T-cell (primary cell): ENCODE results near the gene TENT4B. TPM values are rescaled to one million over a fixed set of nuclear protein-coding genes. Genes with fewer than 3 reads are reported as not detected.

Experiments
- ATAC-seq, 4 experiments: fragments of 200-7000 bp in 3 of 4; fragments of 150-1000 bp in 1 of 4; cut with Tn5 transposase; replicated peaks in 1 of 4; 1 replicate in 3 of 4; 2 replicates in 1 of 4; pipeline ENCODE4 v1.10.0; 2021; ENCODE audit warnings: moderate library complexity in 3 of 4, mild to moderate bottlenecking in 2 of 4, moderate number of reproducible peaks in 1 of 4
- CTCF ChIA-PET, 2 donors: fragments of 300-600 bp; sonication (Branson Sonifier 250); formaldehyde crosslinking; loops; one replicate each; lab custom pipeline; 2022; ENCODE audit warnings: antibody characterized with exemption in 2 of 2; lab: Charles Lee
- POLR2A ChIA-PET, 2 donors: fragments of 300-600 bp; sonication (Branson Sonifier 250); formaldehyde crosslinking; loops; one replicate each; lab custom pipeline; 2022; ENCODE audit warnings: antibody characterized with exemption in 2 of 2; lab: Charles Lee
- DNase-seq, 35 experiments: peaks; one replicate each; pipeline versions ENCODE4 v3.0.0 to v3.0.0-alpha.2; 2013 to 2023
- H3K27ac ChIP-seq: one replicate; pipeline ENCODE4 v1.5.1; 2013; ENCODE audit warnings: low read length
- H3K27me3 ChIP-seq, 2 experiments: replicated peaks in 1 of 2; 1 replicate in 1 of 2; 2 replicates in 1 of 2; pipeline versions ENCODE4 v1.6.1 to v1.7.0; 2013; ENCODE audit warnings: low read length in 1 of 2, mixed read lengths in 1 of 2; ENCODE audit not compliant: control insufficient read depth in 2 of 2, insufficient read depth in 2 of 2; ENCODE audit errors: extremely low read depth in 1 of 2
- H3K36me3 ChIP-seq, 2 donors: 1 replicate in 1 of 2; 2 replicates in 1 of 2; pipeline versions ENCODE4 v1.6.1 to v1.7.0; 2013; ENCODE audit warnings: low read length in 1 of 2; ENCODE audit not compliant: control insufficient read depth in 2 of 2, insufficient read depth in 1 of 2; ENCODE audit errors: extremely low read depth in 1 of 2
- H3K4me1 ChIP-seq, 2 experiments: 1 replicate in 1 of 2; 2 replicates in 1 of 2; pipeline versions ENCODE4 v1.6.1 to v1.7.0; 2013; ENCODE audit warnings: low read length in 2 of 2, mixed read lengths in 1 of 2; ENCODE audit not compliant: insufficient read depth in 2 of 2, control insufficient read depth in 1 of 2; ENCODE audit errors: extremely low read depth in 1 of 2
- H3K4me3 ChIP-seq, 2 donors: 1 replicate in 1 of 2; 2 replicates in 1 of 2; pipeline versions ENCODE4 v1.5.1 to v1.7.0; 2013; ENCODE audit warnings: mild to moderate bottlenecking in 2 of 2, low read length in 1 of 2, moderate library complexity in 1 of 2; ENCODE audit not compliant: control insufficient read depth in 1 of 2; ENCODE audit errors: extremely low read depth in 1 of 2
- H3K9me3 ChIP-seq: 2 replicates; pipeline ENCODE4 v1.7.0; 2013
- H3K27ac Mint-ChIP-seq, 2 donors: one replicate each; pipeline ENCODE4 v1.8.0; 2020 to 2021; ENCODE audit warnings: mild to moderate bottlenecking in 2 of 2, mixed read lengths in 2 of 2
- H3K27me3 Mint-ChIP-seq, 2 donors: one replicate each; pipeline ENCODE4 v1.8.0; 2021 to 2022; ENCODE audit warnings: mixed read lengths in 2 of 2
- H3K36me3 Mint-ChIP-seq: one replicate; pipeline ENCODE4 v1.8.0; 2021; ENCODE audit warnings: mixed read lengths
- H3K4me1 Mint-ChIP-seq, 3 donors: one replicate each; pipeline ENCODE4 v1.8.0; 2020 to 2022; ENCODE audit warnings: mixed read lengths in 3 of 3, mild to moderate bottlenecking in 1 of 3
- H3K4me3 Mint-ChIP-seq, 3 donors: one replicate each; pipeline ENCODE4 v1.8.0; 2020 to 2022; ENCODE audit warnings: mild to moderate bottlenecking in 3 of 3, mixed read lengths in 3 of 3, moderate library complexity in 3 of 3
- H3K9me3 Mint-ChIP-seq, 3 donors: one replicate each; pipeline ENCODE4 v1.8.0; 2020 to 2022; ENCODE audit warnings: mixed read lengths in 3 of 3
- WGBS: methylation state at CpG from one replicate; pipeline ENCODE4 v1.1.5; 2013; ENCODE audit warnings: missing lambda C conversion rate; ENCODE audit not compliant: insufficient coverage; 5-methylcytosine and 5-hydroxymethylcytosine counted together
- total RNA-seq, 35 experiments: library from RNA in 6 of 35; stranded (reverse) in 6 of 35; fragments of 120-200 nt in 1 of 35; gene quantifications; one replicate each; pipeline versions ENCODE4 v1.2.1 to v1.2.4 and lab custom pipeline; 2013 to 2026

The TENT4B gene
- total RNA-seq, 5 donors from 2014 or later (not counting 1 experiment from before 2014, with no cell fraction given), result 20.2 to 31.9 (median 20.9) TPM

- CTCF ChIA-PET, result interaction anchor here (0.6 to 0.8 kb wide), 6 partner anchors 18 to 404 kb away, joined by 3 to 5 read pairs (median 3); no protein-coding TSS in a partner anchor
- Mint-ChIP-seq H3K36me3 (no peaks in the 10 kb centered on the region), H3K4me3 (no peak overlapping the region), H3K27me3 (peaks cover 0 to 3% of the 10 kb centered on the region in 2 donors), H3K9me3 (no peaks in the 10 kb centered on the region), H3K27ac (no peak overlapping the region), H3K4me1 (peaks cover 12 to 14% (median 12%) of the 10 kb centered on the region in 3 donors)
- Histone ChIP-seq H3K27me3 (peaks cover 0 to 10% of the 10 kb centered on the region in 2 experiments), H3K4me3 (no peak overlapping the region), H3K36me3 (no peaks in the 10 kb centered on the region), H3K27ac (no peak overlapping the region), H3K9me3 (no peaks in the 10 kb centered on the region), H3K4me1 (peaks cover 0 to 11% of the 10 kb centered on the region in 2 experiments)
- ATAC-seq, result no peak
- POLR2A ChIA-PET, result no interaction called here
- no peak for DNase-seq
- WGBS, result 75% methylated on average over 2 of the region's 2 CpGs
Observed at GRCh38 chr16:50255538-50255937, 102.4 kb downstream of the TENT4B start.

GRCh38 chr16:50256604-50257003 is 103.5 kb downstream of the TENT4B start:
- Histone ChIP-seq H3K27me3 (peaks cover 0 to 10% of the 10 kb centered on the region in 2 experiments), H3K4me1 (peaks cover 0 to 11% of the 10 kb centered on the region in 2 experiments), H3K36me3 (no peaks in the 10 kb centered on the region), H3K27ac (no peak overlapping the region), H3K4me3 (no peak overlapping the region), H3K9me3 (no peaks in the 10 kb centered on the region)
- Mint-ChIP-seq H3K36me3 (no peaks in the 10 kb centered on the region), H3K4me1 (peaks cover 11 to 14% (median 13%) of the 10 kb centered on the region in 3 donors), H3K9me3 (no peaks in the 10 kb centered on the region), H3K27ac (no peak overlapping the region), H3K4me3 (no peak overlapping the region), H3K27me3 (peaks cover 0 to 3% of the 10 kb centered on the region in 2 donors)
- POLR2A ChIA-PET, result interaction anchor here in 1 of 2 donors (0.6 kb wide), 1 partner anchor 28 kb away, joined by 3 read pairs; no protein-coding TSS in a partner anchor
- ATAC-seq (no peak), DNase-seq (no peak)
- CTCF ChIA-PET, result no interaction called here
- WGBS, result no CpG with 5 or more reads among the region's 1 CpG

- Histone ChIP-seq H3K27ac (no peak overlapping the region), H3K27me3 (peaks cover 0 to 8% of the 10 kb centered on the region in 2 experiments), H3K36me3 (no peaks in the 10 kb centered on the region), H3K4me3 (no peak overlapping the region), H3K4me1 (peaks cover 0 to 11% of the 10 kb centered on the region in 2 experiments), H3K9me3 (no peaks in the 10 kb centered on the region)
- Mint-ChIP-seq H3K9me3 (no peaks in the 10 kb centered on the region), H3K4me1 (peaks cover 11 to 20% (median 14%) of the 10 kb centered on the region in 3 donors), H3K27me3 (peaks cover 0 to 3% of the 10 kb centered on the region in 2 donors), H3K27ac (no peak overlapping the region), H3K36me3 (no peaks in the 10 kb centered on the region), H3K4me3 (no peak overlapping the region)
- 100% methylated on average over 4 of the region's 9 CpGs for WGBS
- ChIA-PET POLR2A (no interaction called here), CTCF (no interaction called here)
- DNase-seq, result no peak
- no peak for ATAC-seq
Observed at GRCh38 chr16:50257876-50258275, 104.8 kb downstream of the TENT4B start.

DNA sequence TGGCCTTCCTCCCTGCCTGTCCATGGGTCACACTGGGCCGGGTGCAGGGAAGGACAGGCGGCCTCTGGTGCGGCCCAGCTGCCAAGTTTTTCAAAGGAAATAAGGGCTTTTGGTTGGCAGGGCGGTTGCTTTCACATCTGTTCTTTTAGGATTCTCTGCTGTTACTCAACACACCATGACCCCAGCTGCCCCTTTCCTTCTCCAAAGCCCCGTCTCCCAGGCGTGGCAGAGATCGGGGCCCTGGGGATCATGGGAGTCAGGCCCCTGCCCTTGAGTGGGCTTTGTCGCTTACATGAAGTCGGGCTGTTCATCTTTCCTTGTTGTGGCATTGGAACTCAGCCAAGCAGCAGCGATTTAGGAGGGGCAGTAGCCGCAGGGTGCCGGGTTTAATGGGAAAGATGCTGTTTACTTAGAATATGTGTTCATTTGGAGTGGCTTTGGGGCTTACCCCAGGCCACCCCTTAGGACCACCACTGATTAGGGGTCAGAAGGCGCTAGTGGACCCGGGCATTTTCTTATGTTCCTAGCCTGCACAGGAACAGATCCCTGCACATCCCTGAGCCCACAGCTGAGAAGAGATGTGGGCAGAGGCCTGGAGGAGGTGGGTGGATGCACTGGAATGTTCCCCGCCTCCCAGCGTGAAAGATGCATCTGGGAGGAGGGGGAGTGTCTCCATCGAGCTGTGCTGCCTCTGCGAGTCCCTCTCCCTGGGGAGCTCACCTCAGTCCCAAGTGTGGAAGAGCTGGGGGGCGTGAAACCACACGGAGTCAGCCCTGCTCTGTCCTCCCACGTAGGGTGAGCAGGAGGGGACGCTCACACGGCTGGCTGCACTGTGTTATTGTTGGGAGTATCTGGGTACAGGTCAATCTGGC is 106.5 kb downstream of the TENT4B start:
- Mint-ChIP-seq H3K36me3 (no peaks in the 10 kb centered on the region), H3K4me3 (peak overlapping the region in 1 of 3 donors; percentile 61), H3K4me1 (peaks cover 22 to 29% (median 25%) of the 10 kb centered on the region in 3 donors), H3K27ac (no peak overlapping the region), H3K27me3 (no peaks in the 10 kb centered on the region), H3K9me3 (no peaks in the 10 kb centered on the region)
- WGBS, result 69% methylated on average over 18 of the region's 23 CpGs
- Histone ChIP-seq H3K4me1 (peaks cover 2 to 16% of the 10 kb centered on the region in 2 experiments), H3K4me3 (no peak overlapping the region), H3K27ac (no peak overlapping the region), H3K9me3 (no peaks in the 10 kb centered on the region), H3K36me3 (no peaks in the 10 kb centered on the region), H3K27me3 (peaks cover 0 to 4% of the 10 kb centered on the region in 2 experiments)
- no peak for DNase-seq
- no peak for ATAC-seq
- CTCF ChIA-PET, result interaction anchor here in 1 of 2 donors (0.6 kb wide), 1 partner anchor 506 kb away, joined by 3 read pairs; no protein-coding TSS in a partner anchor
- POLR2A ChIA-PET, result no interaction called here

GRCh38 chr16:50260206-50261159 is 107.4 kb downstream of the TENT4B start:
- Mint-ChIP-seq H3K9me3 (no peaks in the 10 kb centered on the region), H3K27me3 (no peaks in the 10 kb centered on the region), H3K27ac (peak overlapping the region in 1 of 2 donors; percentile 11), H3K36me3 (no peaks in the 10 kb centered on the region), H3K4me3 (peak overlapping the region in 1 of 3 donors; percentile 61), H3K4me1 (peaks cover 30 to 37% (median 34%) of the 10 kb centered on the region in 3 donors)
- CTCF ChIA-PET, result interaction anchor here (0.6 to 0.7 kb wide), 3 partner anchors 18 to 505 kb away, joined by 3 to 4 read pairs (median 3); no protein-coding TSS in a partner anchor
- Histone ChIP-seq H3K4me1 (peaks cover 4 to 23% of the 10 kb centered on the region in 2 experiments), H3K9me3 (no peaks in the 10 kb centered on the region), H3K27me3 (peaks cover 0 to 4% of the 10 kb centered on the region in 2 experiments), H3K36me3 (no peaks in the 10 kb centered on the region), H3K4me3 (no peak overlapping the region), H3K27ac (no peak overlapping the region)
- 97% methylated on average over 8 of the region's 9 CpGs for WGBS
- POLR2A ChIA-PET, result no interaction called here
- DNase-seq (no peak), ATAC-seq (no peak)
